H1 (cell line): ENCODE results near the gene LCLAT1. TPM values are rescaled to one million over a fixed set of nuclear protein-coding genes. Genes with fewer than 3 reads are reported as not detected.

Experiments used
- CTCF ChIA-PET: fragments of 300-600 bp; sonication (Branson Sonifier 250); formaldehyde crosslinking; loops from one replicate; lab custom pipeline; 2021; ENCODE audit not compliant: partially characterized antibody; lab: Charles Lee
- POLR2A ChIA-PET: fragments of 300-600 bp; sonication (Branson Sonifier 250); formaldehyde crosslinking; loops from one replicate; lab custom pipeline; 2021; ENCODE audit warnings: inconsistent platforms; ENCODE audit not compliant: partially characterized antibody; lab: Charles Lee
- DNase-seq, 2 experiments: peaks; one replicate each; pipeline versions ENCODE4 v3.0.0 to v3.0.0-alpha.2; 2010 to 2022; ENCODE audit warnings: low spot score in 2 of 2, low read depth in 1 of 2, mixed read lengths in 1 of 2
- FAIRE-seq: peaks from 2 replicates; lab custom pipeline; 2011; peaks lifted over from hg19 to GRCh38; lab: Jason Lieb, UNC
- H2AFZ ChIP-seq: 2 replicates; pipeline ENCODE4 v1.8.1; 2012; ENCODE audit warnings: low read length, inconsistent platforms
- H2AK5ac ChIP-seq: 2 replicates; pipeline ENCODE4 v1.6.1; 2013; ENCODE audit warnings: low read depth, low read length
- H2BK120ac ChIP-seq: replicated peaks from 2 replicates; pipeline ENCODE3; 2013; ENCODE audit warnings: low read depth, low read length, inconsistent platforms
- H2BK12ac ChIP-seq: 2 replicates; pipeline ENCODE4 v1.6.1; 2013; ENCODE audit warnings: low read depth, low read length
- H2BK15ac ChIP-seq: 2 replicates; pipeline ENCODE4 v1.6.1; 2013; ENCODE audit warnings: low read length
- H2BK20ac ChIP-seq: 2 replicates; pipeline ENCODE4 v1.6.1; 2013; ENCODE audit warnings: low read length
- H2BK5ac ChIP-seq: 2 replicates; pipeline ENCODE4 v1.6.1; 2013; ENCODE audit warnings: low read depth, low read length
- H3K14ac ChIP-seq: 2 replicates; pipeline ENCODE4 v1.6.1; 2013; ENCODE audit warnings: inconsistent platforms; ENCODE audit not compliant: insufficient read length
- H3K18ac ChIP-seq: 2 replicates; pipeline ENCODE4 v1.6.1; 2013; ENCODE audit warnings: low read length; ENCODE audit errors: extremely low read depth
- H3K23ac ChIP-seq: 2 replicates; pipeline ENCODE4 v1.6.1; 2013; ENCODE audit warnings: inconsistent platforms; ENCODE audit not compliant: insufficient read length
- H3K23me2 ChIP-seq: 2 replicates; pipeline ENCODE4 v1.6.1; 2013; ENCODE audit warnings: low read depth, low read length
- H3K27ac ChIP-seq: 2 replicates; pipeline ENCODE4 v1.6.1; 2011; ENCODE audit warnings: low read depth, low read length, inconsistent platforms
- H3K27me3 ChIP-seq, 4 experiments: replicated peaks in 1 of 4; 1 replicate in 1 of 4; 2 replicates in 3 of 4; pipeline versions ENCODE4 v1.6.1 to v1.8.1; 2011 to 2013; ENCODE audit warnings: low read length in 3 of 4, mild to moderate bottlenecking in 3 of 4, inconsistent platforms in 2 of 4, mixed read lengths in 2 of 4, moderate library complexity in 1 of 4; ENCODE audit not compliant: control insufficient read depth in 3 of 4, insufficient read depth in 3 of 4; ENCODE audit errors: extremely low read depth in 1 of 4
- H3K36me3 ChIP-seq, 4 experiments: 2 replicates each; pipeline versions ENCODE4 v1.6.1 to v1.8.1; 2011 to 2013; ENCODE audit warnings: mild to moderate bottlenecking in 4 of 4, low read length in 3 of 4, moderate library complexity in 2 of 4, control low read depth in 1 of 4, inconsistent platforms in 1 of 4; ENCODE audit not compliant: insufficient read depth in 4 of 4, control insufficient read depth in 2 of 4
- H3K4ac ChIP-seq: replicated peaks from 2 replicates; pipeline ENCODE3; 2013; ENCODE audit warnings: low read length, low read depth, mixed read lengths, inconsistent platforms; ENCODE audit not compliant: insufficient read length
- H3K4me1 ChIP-seq, 4 experiments: replicated peaks in 1 of 4; 1 replicate in 1 of 4; 2 replicates in 3 of 4; pipeline versions ENCODE4 v1.6.1 to v1.8.1; 2011 to 2013; ENCODE audit warnings: low read length in 3 of 4, inconsistent platforms in 2 of 4, mixed read lengths in 1 of 4; ENCODE audit not compliant: insufficient read depth in 4 of 4, control insufficient read depth in 3 of 4
- H3K4me2 ChIP-seq, 2 experiments: 2 replicates each; pipeline versions ENCODE4 v1.6.1 to v1.8.1; 2011 to 2013; ENCODE audit warnings: low read depth in 2 of 2, low read length in 2 of 2, control low read depth in 1 of 2, inconsistent platforms in 1 of 2, mild to moderate bottlenecking in 1 of 2; ENCODE audit not compliant: insufficient read depth in 1 of 2
- H3K4me3 ChIP-seq, 4 experiments: fragments of 200-600, 300-600 bp in 1 of 4; sonication (generic), shearing (Covaris generic), sonication (Bioruptor Twin) in 1 of 4; 2 replicates each; pipeline versions ENCODE4 v1.5.1 to v1.8.1; 2011 to 2016; ENCODE audit warnings: low read length in 4 of 4, low read depth in 3 of 4, control low read depth in 2 of 4, inconsistent platforms in 2 of 4, mild to moderate bottlenecking in 2 of 4, mixed read lengths in 1 of 4, moderate library complexity in 1 of 4; ENCODE audit not compliant: insufficient read depth in 2 of 4; ENCODE audit errors: extremely low read depth in 1 of 4
- H3K56ac ChIP-seq: replicated peaks from 2 replicates; pipeline ENCODE3; 2013; ENCODE audit warnings: low read depth, mild to moderate bottlenecking, mixed read lengths, low read length, inconsistent platforms; ENCODE audit not compliant: insufficient read length
- H3K79me1 ChIP-seq: 2 replicates; pipeline ENCODE4 v1.6.1; 2013; ENCODE audit warnings: low read depth, low read length, control low read depth
- H3K79me2 ChIP-seq, 2 experiments: 2 replicates each; pipeline versions ENCODE4 v1.6.1 to v1.8.1; 2012 to 2013; ENCODE audit warnings: low read length in 2 of 2, mild to moderate bottlenecking in 2 of 2, inconsistent platforms in 1 of 2; ENCODE audit not compliant: insufficient read depth in 2 of 2, control insufficient read depth in 1 of 2
- H3K9ac ChIP-seq, 4 experiments: replicated peaks in 1 of 4; 1 replicate in 1 of 4; 2 replicates in 3 of 4; pipeline versions ENCODE4 v1.6.1 to v1.8.1; 2011 to 2013; ENCODE audit warnings: low read depth in 3 of 4, low read length in 3 of 4, control low read depth in 2 of 4, mild to moderate bottlenecking in 2 of 4, moderate library complexity in 2 of 4, inconsistent platforms in 1 of 4; ENCODE audit errors: extremely low read depth in 1 of 4
- H3K9me3 ChIP-seq, 2 experiments: 2 replicates each; pipeline versions ENCODE4 v1.6.1 to v1.8.1; 2012 to 2013; ENCODE audit warnings: mild to moderate bottlenecking in 2 of 2, moderate library complexity in 2 of 2, control low read depth in 1 of 2, inconsistent platforms in 1 of 2, low read depth in 1 of 2, low read length in 1 of 2, mixed read lengths in 1 of 2; ENCODE audit not compliant: insufficient read depth in 2 of 2
- H4K20me1 ChIP-seq, 2 experiments: replicated peaks in 1 of 2; 2 replicates each; pipeline versions ENCODE3 to v1.8.1; 2011 to 2013; ENCODE audit warnings: inconsistent platforms in 2 of 2, low read length in 2 of 2, mild to moderate bottlenecking in 1 of 2; ENCODE audit not compliant: insufficient read depth in 2 of 2, control insufficient read depth in 1 of 2
- H4K5ac ChIP-seq: 2 replicates; pipeline ENCODE4 v1.6.1; 2013; ENCODE audit warnings: low read length, low read depth, mixed read lengths, inconsistent platforms; ENCODE audit not compliant: insufficient read length
- H4K8ac ChIP-seq: 2 replicates; pipeline ENCODE4 v1.8.0; 2013; ENCODE audit warnings: mild to moderate bottlenecking, moderate library complexity, low read length, inconsistent platforms; ENCODE audit not compliant: insufficient read depth; ENCODE audit errors: extremely low read depth
- H4K91ac ChIP-seq: replicated peaks from 2 replicates; pipeline ENCODE3; 2013; ENCODE audit warnings: low read length, mixed read lengths, inconsistent platforms; ENCODE audit not compliant: insufficient read length
- BACH1 ChIP-seq: IDR thresholded peaks from 2 replicates; pipeline ENCODE4 v1.6.1; 2012; ENCODE audit warnings: low read length, improper control_type of control experiment
- BCL11A ChIP-seq, 2 experiments: IDR thresholded peaks; one replicate each; pipeline ENCODE4 v1.6.1; 2011; ENCODE audit warnings: low read depth in 2 of 2, low read length in 2 of 2, mild to moderate bottlenecking in 2 of 2
- BRCA1 ChIP-seq: IDR thresholded peaks from 2 replicates; pipeline ENCODE4 v1.6.1; 2012; ENCODE audit warnings: low read depth, low read length, improper control_type of control experiment
- CEBPB ChIP-seq: IDR thresholded peaks from 2 replicates; pipeline ENCODE4 v1.6.1; 2012; ENCODE audit warnings: low read depth, low read length
- E2F6 ChIP-seq: IDR thresholded peaks from 2 replicates; pipeline ENCODE4 v1.6.1; 2012; ENCODE audit warnings: inconsistent platforms
- FOSL1 ChIP-seq: IDR thresholded peaks from 2 replicates; pipeline ENCODE4 v1.6.1; 2011; ENCODE audit warnings: mild to moderate bottlenecking, low read depth, low read length, moderate library complexity; ENCODE audit not compliant: insufficient read depth
- KDM4A ChIP-seq: IDR thresholded peaks from one replicate; pipeline ENCODE4 v1.7.1; 2012; ENCODE audit warnings: low read depth, mild to moderate bottlenecking, moderate library complexity, low read length, inconsistent platforms; ENCODE audit not compliant: severe bottlenecking
- MAFK ChIP-seq: IDR thresholded peaks from 2 replicates; pipeline ENCODE4 v1.6.1; 2012; ENCODE audit warnings: low read depth, mild to moderate bottlenecking, improper control_type of control experiment, low read length
- PHF8 ChIP-seq: fragments of 200-600 bp; sonication (generic); conservative IDR thresholded peaks from 2 replicates; pipeline ENCODE4 v1.7.1; 2012; ENCODE audit warnings: low read depth, mild to moderate bottlenecking, inconsistent platforms, low read length, moderate library complexity
- SIRT6 ChIP-seq: IDR thresholded peaks from one replicate; pipeline ENCODE4 v1.7.1; 2012; ENCODE audit warnings: low read length, inconsistent platforms
- SIX5 ChIP-seq: IDR thresholded peaks from 2 replicates; pipeline ENCODE4 v1.6.1; 2011; ENCODE audit warnings: mild to moderate bottlenecking, low read depth, low read length
- SUZ12 ChIP-seq: fragments of 200-600 bp; sonication (generic); IDR thresholded peaks from 2 replicates; pipeline ENCODE4 v1.6.1; 2012; ENCODE audit warnings: mild to moderate bottlenecking, inconsistent platforms, low read length, moderate library complexity, mixed read lengths
- USF2 ChIP-seq: IDR thresholded peaks from 2 replicates; pipeline ENCODE4 v1.6.1; 2011; ENCODE audit warnings: low read length, improper control_type of control experiment
- WGBS, 2 experiments: shearing (Covaris generic) in 1 of 2; methylation state at CpG; one replicate each; pipeline versions ENCODE4 v1.1.6 to v1.1.7; 2013 to 2015; ENCODE audit warnings: low lambda C conversion rate in 2 of 2, mixed read lengths in 2 of 2, inconsistent platforms in 1 of 2, low coverage in 1 of 2, missing lambda C conversion rate in 1 of 2; ENCODE audit not compliant: insufficient replicate concordance in 2 of 2, insufficient coverage in 1 of 2, insufficient read length in 1 of 2; ENCODE audit errors: extremely low coverage in 1 of 2, missing lambda C conversion rate in 1 of 2; 5-methylcytosine and 5-hydroxymethylcytosine counted together
- polyA plus RNA-seq, 7 experiments: library from polyadenylated mRNA; depleted of rRNA in 3 of 7; stranded (reverse) in 5 of 7; unstranded in 2 of 7; fragments of >200 nt in 5 of 7; fragments of 200-250 nt in 2 of 7; gene quantifications; 1 replicate in 5 of 7; 2 replicates in 1 of 7; 4 replicates in 1 of 7; pipeline versions ENCODE4 v1.2.1 to v1.2.3, GENCODE V29; 2011 to 2013; ENCODE audit warnings: missing spikeins in 2 of 7, mixed read lengths in 2 of 7
- total RNA-seq: library from RNA; stranded (reverse); fragmentation: NEBNext Ultra II Directional; extraction: Animal tissue kit (Norgen Biotek cat#: 25700); gene quantifications from 2 replicates; pipeline ENCODE4 v1.2.1, GENCODE V29; 2021

The LCLAT1 gene
- total and polyA plus RNA-seq, 2 of the 8 experiments (the other 6 are each of a cell fraction or from before 2014, with no cell fraction given) = 7.6 to 22.0 TPM

- no peak for FAIRE-seq
- Histone ChIP-seq H3K27ac (no peak overlapping the region), H2AK5ac (no peak overlapping the region), H4K5ac (no peak overlapping the region), H3K79me1 (peaks cover 2% of the 10 kb centered on the region; the same call in 1 of the 2 replicates), H2BK12ac (no peak overlapping the region), H3K18ac (no peak overlapping the region), H2BK5ac (no peak overlapping the region), H3K56ac (no peak overlapping the region), H3K9ac (no peak overlapping the region), H3K23ac (no peak overlapping the region), H4K91ac (no peak overlapping the region), H3K27me3 (no peaks in the 10 kb centered on the region), H3K14ac (no peak overlapping the region), H3K4ac (no peak overlapping the region), H3K9me3 (no peaks in the 10 kb centered on the region), H3K4me2 (no peak overlapping the region), H2AFZ (no peak overlapping the region), H3K23me2 (no peaks in the 10 kb centered on the region), H2BK20ac (no peak overlapping the region), H3K4me3 (no peak overlapping the region), H2BK120ac (no peak overlapping the region), H2BK15ac (no peak overlapping the region), H3K4me1 (no peaks in the 10 kb centered on the region), H4K20me1 (no peaks in the 10 kb centered on the region), H4K8ac (no peak overlapping the region), H3K79me2 (no peaks in the 10 kb centered on the region), H3K36me3 (peaks cover 0 to 6% (median 2%) of the 10 kb centered on the region in 4 experiments; a peak in 1 of 8 replicates)
- WGBS, 2 experiments = 92% methylated on average over 4 of the region's 4 CpGs; no CpG with 5 or more reads in 1 of the 2 experiments
- TF ChIP-seq PHF8 (no peak), BRCA1 (no peak), SIRT6 (no peak), KDM4A (no peak), BACH1 (no peak), E2F6 (no peak), BCL11A (IDR thresholded peaks at IDR 0.05; ENCODE audit: low read depth in 2 of 2, low read length in 2 of 2) (no peak), SIX5 (no peak), FOSL1 (no peak), USF2 (no peak), CEBPB (no peak), SUZ12 (no peak), MAFK (no peak)
- POLR2A ChIA-PET = no interaction called here
- no peak for DNase-seq
- CTCF ChIA-PET = no interaction called here
Measured at GRCh38 chr2:30567317-30567716, 120.3 kb downstream of the LCLAT1 start.
